HG02885 (cell line): ENCODE measurements around the gene NUDT1.
A peak's percentile ranks its signal among the peaks of the same experiment; 100 is the strongest.

ENCODE experiments used
- ATAC-seq: cut with Tn5 transposase; IDR thresholded peaks from one replicate; pipeline ENCODE4 v1.9.1; 2021; ENCODE audit warnings: mild to moderate bottlenecking; ENCODE audit not compliant: unreplicated experiment, poor library complexity

Gene NUDT1

GRCh38 chr7:2241580-2242540, at the start of gene NUDT1, which contains the start of gene MRM2:
Gene NUDT1 (plus strand): TSS chr7:2242226. CDS start chr7:2244575, 2,349 bp downstream.
Gene MRM2 (minus strand): TSS chr7:2242205. CDS start chr7:2242169, 36 bp downstream.
- peak; percentile 80 for ATAC-seq

GRCh38 chr7:2192831-2193534, 49.0 kb upstream of the NUDT1 start:
- ATAC-seq, result no peak

- no peak for ATAC-seq
These were observed 48.3 kb upstream of the NUDT1 start for GRCh38 chr7:2193575-2194305.

DNA sequence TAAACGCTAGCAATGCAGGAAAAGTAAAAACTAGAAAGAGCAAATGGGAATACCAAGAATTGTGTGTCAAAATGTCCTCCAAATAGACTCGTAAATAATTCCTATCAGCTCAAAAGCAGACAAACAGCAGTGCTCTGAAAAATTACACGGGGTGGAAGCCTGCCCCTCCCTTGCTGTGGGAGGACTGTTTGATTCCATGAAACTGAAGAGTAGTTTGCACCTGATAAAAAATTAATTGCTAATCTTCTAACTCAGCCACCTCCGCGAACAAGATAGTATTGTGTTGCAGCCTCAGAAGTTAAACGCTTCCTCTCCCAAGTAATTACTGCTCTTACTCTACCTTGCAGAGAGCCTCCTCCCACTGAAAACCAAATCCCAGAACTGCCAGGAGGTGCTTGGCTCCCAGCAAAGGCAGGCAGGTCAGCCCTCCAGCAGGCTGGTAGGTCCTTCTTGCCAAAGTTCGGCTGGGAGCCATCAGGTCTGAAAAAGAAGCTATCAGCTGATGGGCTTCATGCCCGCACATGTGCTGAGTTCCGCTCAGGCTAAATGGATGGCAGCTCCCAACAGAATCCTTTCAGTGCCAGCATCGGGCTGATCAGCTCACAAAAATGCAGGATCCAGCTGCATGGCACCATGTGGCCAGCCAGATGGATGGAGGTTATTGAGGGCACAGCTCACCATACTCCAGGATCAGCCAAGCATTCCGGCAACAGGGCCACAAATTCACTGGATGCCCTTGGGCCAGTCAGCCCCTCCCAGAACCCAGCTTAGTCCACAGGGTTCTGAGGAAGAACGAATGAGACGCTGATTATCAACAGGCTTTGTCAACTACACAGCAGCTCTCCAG, 46.4 kb upstream of the NUDT1 start:
- ATAC-seq, result no peak

DNA sequence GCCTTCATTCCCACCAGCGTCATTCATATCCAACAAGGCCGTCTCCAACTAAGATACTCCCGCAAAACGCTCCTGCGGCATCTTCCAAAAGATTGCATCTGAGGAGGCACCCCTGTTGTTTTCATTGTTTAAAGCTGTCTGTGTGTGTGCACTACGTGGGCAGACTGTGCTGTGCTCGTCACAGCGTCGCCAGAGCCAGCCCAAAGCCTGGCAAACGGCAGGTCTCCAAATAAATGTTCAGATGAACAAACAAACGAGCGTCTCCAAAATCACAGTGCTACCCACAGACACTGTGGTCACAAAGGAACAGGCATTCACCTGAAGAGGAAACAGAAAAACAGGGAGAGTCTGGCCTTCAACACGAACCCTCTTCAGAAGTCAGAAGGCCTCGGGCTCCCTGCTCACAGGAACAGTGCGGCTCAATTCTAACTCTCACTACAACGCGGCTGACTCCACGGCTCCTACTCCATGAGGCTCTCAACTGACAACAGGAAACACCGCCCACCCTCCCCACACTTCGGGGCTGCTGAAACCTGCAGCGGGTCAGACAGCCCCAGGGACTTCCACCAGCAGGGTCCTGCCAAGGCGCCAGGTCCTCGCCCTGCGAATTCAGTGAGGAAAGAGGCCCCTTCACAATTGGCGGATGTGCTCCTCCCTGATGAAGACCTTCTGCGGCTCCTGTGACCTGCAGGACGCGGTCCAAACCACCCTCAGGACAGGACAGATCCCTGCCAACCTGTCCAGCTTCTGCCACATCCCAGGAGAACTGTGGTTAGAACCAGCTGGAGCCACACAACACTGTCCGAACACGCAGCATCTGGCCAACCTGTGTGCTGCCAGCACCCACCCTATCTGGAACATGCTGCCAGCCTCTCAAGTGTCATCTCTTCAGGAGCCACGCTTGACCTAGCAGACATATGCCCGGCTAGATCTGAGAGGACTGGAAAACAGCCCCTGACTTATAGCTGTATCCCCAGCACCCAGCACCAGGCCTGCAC, 45.3 kb upstream of the NUDT1 start:
- no peak for ATAC-seq

- no peak for ATAC-seq
These were observed 44.4 kb upstream of the NUDT1 start for GRCh38 chr7:2197436-2198155.

DNA sequence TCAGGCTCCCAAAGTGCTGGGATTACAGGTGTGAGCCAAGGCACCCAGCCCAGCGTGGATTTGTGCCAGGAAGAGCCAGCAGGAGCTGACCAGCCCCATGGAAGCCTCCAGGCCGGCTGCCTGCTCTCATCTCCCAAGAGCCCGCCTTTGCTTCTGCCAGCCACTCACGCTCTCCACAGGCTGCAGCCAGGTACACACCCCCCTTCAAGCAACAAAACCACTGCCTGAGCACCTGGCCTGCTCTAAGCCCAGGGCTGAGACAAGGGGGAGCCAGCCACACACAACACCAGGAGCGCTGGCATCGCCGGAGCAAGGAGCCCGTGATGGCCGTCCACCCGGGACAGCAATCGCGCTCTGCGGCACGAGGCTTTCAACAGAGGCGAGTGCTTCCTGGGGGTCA, 43.8 kb upstream of the NUDT1 start:
- ATAC-seq, result no peak

DNA sequence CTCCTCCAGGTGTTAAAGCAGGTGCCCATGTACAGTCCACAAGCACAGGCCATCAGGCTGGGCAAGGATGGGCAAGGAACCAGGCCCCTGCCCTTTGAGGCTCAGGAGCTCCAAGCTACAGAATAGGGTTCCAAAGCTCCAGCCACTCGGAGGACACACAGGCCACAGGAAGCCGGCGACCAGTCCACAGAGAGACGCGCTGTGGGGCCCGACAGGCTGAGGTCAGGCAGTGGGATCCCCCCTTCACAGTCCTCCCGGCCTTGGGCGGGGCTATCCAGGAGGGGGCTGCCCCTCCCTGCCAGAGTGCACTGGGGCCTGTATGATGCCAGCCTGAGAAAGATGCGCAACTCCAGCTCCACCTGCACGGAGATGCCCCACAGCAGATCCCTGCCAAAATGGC, 43.3 kb upstream of the NUDT1 start:
- ATAC-seq, result no peak

DNA sequence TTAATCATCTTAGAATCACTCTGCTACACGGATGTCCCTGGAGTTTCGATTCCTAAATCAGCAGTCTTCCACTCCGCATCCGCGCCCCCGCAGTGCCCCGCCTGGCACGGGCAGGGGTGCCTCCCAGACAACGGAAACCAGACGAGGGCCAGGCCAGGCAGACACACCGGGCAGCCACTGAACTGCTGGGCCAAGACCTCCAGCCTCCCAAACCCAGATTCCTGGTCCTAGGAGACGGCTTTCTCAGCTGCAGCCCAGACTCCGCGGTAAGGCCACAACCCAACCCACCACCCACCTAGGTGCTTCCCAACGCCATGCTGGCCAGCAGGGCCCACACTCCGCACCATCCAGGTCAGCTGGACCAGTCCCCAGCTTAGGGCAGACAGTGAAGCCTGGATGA, 42.5 kb upstream of the NUDT1 start:
- ATAC-seq, result no peak

DNA sequence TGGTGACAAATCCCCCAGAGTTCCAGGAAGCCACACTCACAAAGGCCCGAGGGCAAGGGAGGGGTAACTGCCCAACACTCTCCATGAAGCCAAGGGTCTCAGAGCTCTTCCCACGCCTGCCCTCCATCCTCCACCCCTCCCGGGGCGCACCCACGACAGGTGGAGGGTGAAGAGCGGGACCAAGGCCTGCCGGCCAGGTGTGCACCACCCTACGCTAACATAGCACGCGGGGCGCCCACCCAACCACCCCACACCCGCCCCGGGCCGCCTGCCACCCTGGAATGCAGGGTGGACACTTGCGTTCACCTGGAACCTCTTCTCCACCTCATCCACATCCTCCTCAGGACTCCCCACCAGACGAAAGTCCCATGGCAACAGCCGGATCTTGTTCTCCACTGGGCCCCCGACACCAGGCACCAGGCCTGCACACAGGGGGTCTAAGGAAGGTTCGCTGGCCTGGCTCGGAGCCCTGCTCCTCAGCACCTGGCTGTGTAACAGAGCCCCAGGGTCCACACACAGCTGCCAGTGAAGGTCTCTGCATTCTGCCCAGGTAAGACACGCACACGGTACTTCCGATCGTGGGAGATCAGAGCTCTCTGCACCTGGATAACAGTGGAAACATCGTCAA, 42.0 kb upstream of the NUDT1 start:
- no peak for ATAC-seq

- no peak for ATAC-seq
These were observed 41.4 kb upstream of the NUDT1 start for GRCh38 chr7:2200584-2200980.

- no peak for ATAC-seq
These were observed 40.9 kb upstream of the NUDT1 start for GRCh38 chr7:2201128-2201527.

GRCh38 chr7:2201686-2202360, 40.2 kb upstream of the NUDT1 start:
- ATAC-seq, result no peak

DNA sequence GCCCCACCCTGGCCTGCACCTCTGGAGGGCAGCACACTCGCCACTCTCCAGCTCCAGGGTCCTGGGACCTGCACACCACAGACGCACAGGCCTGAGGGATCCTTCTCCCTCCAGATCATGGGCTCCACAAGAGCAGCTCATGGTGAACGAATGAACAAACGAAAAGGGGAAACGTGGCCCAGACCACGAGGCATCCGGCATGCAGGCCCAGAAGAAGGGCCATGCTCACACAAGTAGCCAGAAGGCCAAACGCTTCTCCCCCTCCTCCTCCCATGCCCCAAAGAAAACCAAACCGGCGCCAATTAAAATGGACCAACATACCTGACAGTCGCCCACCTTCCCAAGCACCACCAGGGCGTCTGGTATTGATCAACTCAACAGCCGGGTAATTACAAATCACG, 39.7 kb upstream of the NUDT1 start:
- no peak for ATAC-seq

DNA sequence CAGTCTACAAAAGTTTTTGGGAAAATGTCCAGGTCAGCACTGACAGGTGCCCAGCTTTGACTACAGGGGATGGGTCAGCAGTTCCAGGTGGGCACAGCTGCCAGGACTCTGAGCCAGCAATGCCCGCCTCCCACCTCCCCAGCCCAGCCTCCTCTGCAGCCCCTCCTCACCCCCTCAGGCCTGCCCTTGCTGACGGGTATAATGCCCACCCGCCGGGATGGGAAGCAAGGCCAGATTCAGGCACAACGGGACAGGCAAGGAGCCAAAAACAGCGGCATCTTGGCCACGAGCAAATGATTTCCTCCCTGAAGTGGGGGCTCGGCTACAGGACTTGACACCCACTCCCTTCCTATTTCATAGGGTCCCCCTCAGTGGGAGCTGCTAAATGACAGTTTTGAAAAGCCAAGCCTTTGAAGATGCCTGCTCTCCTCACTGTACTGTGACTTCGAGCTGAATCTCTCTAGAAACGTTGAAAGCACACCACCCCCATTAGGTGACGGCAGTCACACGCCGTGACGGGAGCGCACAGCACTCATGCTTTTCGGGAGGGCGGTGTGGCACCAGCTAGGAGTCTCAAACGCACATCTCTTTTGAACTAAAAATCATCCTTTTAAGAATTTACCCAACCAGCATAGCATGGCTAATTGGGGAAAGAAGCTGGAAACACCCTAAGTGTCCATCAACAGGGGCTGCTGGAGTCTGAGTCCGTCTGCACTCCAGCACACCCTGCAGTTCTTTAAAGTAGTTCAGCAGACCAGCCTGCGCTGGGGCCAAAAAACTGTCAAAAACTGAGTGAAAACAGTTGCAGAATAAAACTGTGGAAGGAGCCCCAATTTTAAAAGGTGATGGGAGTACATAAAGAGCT, 38.9 kb upstream of the NUDT1 start:
- ATAC-seq, result no peak

- ATAC-seq, result no peak
These were observed 38.2 kb upstream of the NUDT1 start for GRCh38 chr7:2203766-2204300.
